RWPE1 (cell line): ENCODE measurements around the gene CXCL16.
"Not testable (repeated sequence)": the region's sequence is repeated elsewhere in the genome, so short reads cannot be mapped to it uniquely, and the experiment has no call there.

Experiments used
- CTCF ChIA-PET: fragments of 350-600 bp; sonication (Branson Sonifier 250); formaldehyde crosslinking; extraction: SDS; loops from one replicate; lab custom pipeline; 2021; lab: Yijun Ruan, JAX
- POLR2A ChIA-PET: fragments of 400-600 bp; formaldehyde crosslinking; extraction: SDS; loops from one replicate; lab custom pipeline; 2020; ENCODE audit warnings: antibody characterized with exemption; ENCODE audit not compliant: low non-redundant PET; lab: Yijun Ruan, JAX
- DNase-seq: peaks from one replicate; pipeline ENCODE4 v3.0.0; 2012; ENCODE audit warnings: low spot score
- H3K27ac ChIP-seq: fragments of 450-650 bp; 2 replicates; pipeline ENCODE4 v1.5.1; 2017
- TF ChIP-seq, protein P1 (sequence below): fragments of 450-650 bp; conservative IDR thresholded peaks from 2 replicates; pipeline ENCODE4 v1.5.1; 2017; ENCODE audit warnings: low read depth, mild to moderate bottlenecking

Gene CXCL16

GRCh38 chr17:4693416-4693815, 46.3 kb downstream of the CXCL16 start:
- H3K27ac ChIP-seq = no peak overlapping the region
- ChIA-PET CTCF (interaction anchor here (0.7 kb wide), 1 partner anchor 62 kb away, joined by 3 read pairs; no protein-coding TSS in a partner anchor), POLR2A (no interaction called here)
- no peak for DNase-seq
- TF ChIP-seq, protein P1, sequence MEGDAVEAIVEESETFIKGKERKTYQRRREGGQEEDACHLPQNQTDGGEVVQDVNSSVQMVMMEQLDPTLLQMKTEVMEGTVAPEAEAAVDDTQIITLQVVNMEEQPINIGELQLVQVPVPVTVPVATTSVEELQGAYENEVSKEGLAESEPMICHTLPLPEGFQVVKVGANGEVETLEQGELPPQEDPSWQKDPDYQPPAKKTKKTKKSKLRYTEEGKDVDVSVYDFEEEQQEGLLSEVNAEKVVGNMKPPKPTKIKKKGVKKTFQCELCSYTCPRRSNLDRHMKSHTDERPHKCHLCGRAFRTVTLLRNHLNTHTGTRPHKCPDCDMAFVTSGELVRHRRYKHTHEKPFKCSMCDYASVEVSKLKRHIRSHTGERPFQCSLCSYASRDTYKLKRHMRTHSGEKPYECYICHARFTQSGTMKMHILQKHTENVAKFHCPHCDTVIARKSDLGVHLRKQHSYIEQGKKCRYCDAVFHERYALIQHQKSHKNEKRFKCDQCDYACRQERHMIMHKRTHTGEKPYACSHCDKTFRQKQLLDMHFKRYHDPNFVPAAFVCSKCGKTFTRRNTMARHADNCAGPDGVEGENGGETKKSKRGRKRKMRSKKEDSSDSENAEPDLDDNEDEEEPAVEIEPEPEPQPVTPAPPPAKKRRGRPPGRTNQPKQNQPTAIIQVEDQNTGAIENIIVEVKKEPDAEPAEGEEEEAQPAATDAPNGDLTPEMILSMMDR = no peak

DNA sequence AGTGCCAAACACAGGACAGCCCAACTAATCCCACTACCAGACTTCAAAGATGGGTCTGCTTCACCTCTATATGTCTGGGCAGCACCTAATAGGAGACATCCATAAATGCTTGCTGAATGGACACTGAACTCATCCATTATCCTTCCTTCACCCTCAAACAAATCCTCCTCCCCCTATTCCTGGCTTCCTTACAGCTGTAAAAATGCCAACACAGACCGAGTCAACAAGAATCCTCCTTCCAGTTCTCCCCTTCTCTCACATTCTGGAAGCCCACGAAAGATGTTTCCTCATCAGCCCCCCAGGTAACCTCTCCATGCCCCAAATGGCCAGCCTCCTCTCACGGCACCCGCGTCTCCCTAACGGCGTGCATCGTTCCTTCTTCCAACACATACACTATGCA, 48.0 kb downstream of the CXCL16 start:
- H3K27ac ChIP-seq = no peak overlapping the region
- TF ChIP-seq, protein P1 = no peak
- CTCF ChIA-PET = no interaction called here
- POLR2A ChIA-PET = no interaction called here
- no peak for DNase-seq

- TF ChIP-seq, protein P1 = no peak
- ChIA-PET POLR2A (no interaction called here), CTCF (interaction anchor here (0.6 kb wide), 1 partner anchor 146 kb away, joined by 3 read pairs; no protein-coding TSS in a partner anchor)
- no peak overlapping the region for H3K27ac ChIP-seq
- no peak for DNase-seq
Measured at GRCh38 chr17:4690745-4691144, 49.0 kb downstream of the CXCL16 start.

- POLR2A ChIA-PET, DNase-seq: not testable (repeated sequence)
Measured at GRCh38 chr17:4689872-4690271, 49.9 kb downstream of the CXCL16 start.

DNA sequence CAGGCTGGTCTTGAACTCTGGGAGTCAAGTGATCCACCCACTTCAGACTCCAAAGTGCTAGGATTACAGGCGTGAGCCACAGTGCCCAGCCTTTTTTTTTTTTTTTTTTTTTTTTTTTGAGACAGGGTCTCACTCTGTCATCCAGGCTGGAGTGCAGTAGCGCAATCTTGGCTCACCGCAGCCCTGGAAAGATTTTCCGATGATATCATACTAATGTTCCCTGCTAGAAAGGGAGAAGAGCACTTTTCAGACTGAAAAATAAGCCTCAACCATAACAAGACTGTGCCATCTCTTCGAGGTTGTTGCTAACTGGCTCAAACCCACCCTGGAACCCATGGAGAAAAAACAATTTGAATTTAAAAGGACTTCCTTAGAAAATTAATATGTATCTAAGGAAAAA, 56.0 kb downstream of the CXCL16 start:
- DNase-seq, H3K27ac ChIP-seq, CTCF ChIA-PET, POLR2A ChIA-PET: not testable (repeated sequence)

More at GRCh38 chr17:4689872-4690271, 49.9 kb downstream of the CXCL16 start:
- H3K27ac ChIP-seq = not testable (repeated sequence)
- CTCF ChIA-PET = interaction anchor here (0.6 kb wide), 1 partner anchor 130 kb away, joined by 3 read pairs; no protein-coding TSS in a partner anchor
